Cortex of kidney (tissue), 1 donor: ENCODE data around the gene SNX11.
A peak's percentile ranks its signal among the peaks of the same experiment; 100 is the strongest.
"Not testable (repeated sequence)": the region's sequence is repeated elsewhere in the genome, so short reads cannot be mapped to it uniquely, and the experiment has no call there.

Experiments
- DNase-seq: peaks from one replicate; lab custom pipeline; 2025; lab: John Stamatoyannopoulos, UW

The SNX11 gene

DNA sequence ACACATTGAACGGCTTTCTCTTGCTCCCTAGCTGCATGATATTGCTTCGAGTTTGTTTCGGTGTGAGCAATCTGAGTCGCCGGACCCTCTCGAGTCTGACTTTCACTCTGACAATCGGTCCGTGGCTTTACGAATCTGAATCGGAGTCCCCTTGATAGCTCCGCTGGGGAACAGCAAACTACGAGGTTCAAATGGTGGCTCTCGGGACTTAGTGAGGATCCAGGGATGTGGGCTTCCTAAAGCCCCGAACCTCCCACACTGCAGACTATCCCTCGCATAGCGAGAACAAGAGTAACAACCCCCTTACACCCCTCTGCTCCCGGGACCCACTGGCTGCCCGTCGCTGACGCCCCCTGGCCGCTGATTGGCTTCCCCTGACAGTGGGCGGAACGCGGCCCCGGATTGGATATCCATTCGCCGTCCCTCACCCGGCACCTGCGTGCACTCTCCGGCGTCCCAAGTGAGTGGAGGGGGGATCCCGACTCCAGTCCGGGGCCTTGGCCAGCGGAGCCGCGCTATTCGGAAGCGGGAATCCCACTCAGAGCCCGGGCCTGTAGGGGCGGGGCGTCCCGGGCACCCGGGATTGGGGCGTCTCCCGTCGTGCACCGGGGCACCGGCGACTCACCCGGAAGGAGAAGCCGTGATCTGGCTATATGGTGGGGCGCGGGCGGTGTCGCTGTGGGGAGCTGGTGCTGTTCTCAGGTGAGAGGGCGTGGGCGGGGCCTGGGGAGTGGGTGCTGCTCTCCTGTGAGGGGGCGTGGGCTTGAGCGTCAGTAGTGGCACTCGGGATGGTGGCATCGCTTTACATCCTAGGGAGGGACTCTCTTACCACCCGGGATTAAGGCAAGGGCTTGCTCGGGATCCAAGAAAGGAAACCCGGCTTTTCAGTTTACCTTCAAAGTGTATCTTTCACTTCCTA, at the start of gene SNX11:
Gene SNX11 (plus strand): TSS at position 630 of the 919 bp plus-strand sequence. CDS start 4,278 bp downstream, outside the sequence.
- peak; percentile 93 for DNase-seq

GRCh38 chr17:48058393-48059124, 49.0 kb upstream of the SNX11 start:
- DNase-seq, result no peak

DNA sequence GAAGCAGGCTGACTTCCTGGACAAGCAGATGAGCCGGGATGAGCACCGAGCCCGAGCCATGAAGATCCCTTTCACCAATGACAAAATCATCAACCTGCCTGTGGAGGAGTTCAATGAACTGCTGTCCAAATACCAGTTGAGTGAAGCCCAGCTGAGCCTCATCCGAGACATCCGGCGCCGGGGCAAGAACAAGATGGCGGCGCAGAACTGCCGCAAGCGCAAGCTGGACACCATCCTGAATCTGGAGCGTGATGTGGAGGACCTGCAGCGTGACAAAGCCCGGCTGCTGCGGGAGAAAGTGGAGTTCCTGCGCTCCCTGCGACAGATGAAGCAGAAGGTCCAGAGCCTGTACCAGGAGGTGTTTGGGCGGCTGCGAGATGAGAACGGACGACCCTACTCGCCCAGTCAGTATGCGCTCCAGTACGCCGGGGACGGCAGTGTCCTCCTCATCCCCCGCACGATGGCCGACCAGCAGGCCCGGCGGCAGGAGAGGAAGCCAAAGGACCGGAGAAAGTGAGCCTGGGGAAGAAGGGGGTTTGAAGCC, 48.4 kb upstream of the SNX11 start:
- no peak for DNase-seq

GRCh38 chr17:48060249-48060648, 47.3 kb upstream of the SNX11 start:
- DNase-seq, result no peak

- no peak for DNase-seq
Observed at GRCh38 chr17:48062273-48062672, 45.3 kb upstream of the SNX11 start.

- DNase-seq, result no peak
Observed at GRCh38 chr17:48064638-48065037, 42.9 kb upstream of the SNX11 start.

DNA sequence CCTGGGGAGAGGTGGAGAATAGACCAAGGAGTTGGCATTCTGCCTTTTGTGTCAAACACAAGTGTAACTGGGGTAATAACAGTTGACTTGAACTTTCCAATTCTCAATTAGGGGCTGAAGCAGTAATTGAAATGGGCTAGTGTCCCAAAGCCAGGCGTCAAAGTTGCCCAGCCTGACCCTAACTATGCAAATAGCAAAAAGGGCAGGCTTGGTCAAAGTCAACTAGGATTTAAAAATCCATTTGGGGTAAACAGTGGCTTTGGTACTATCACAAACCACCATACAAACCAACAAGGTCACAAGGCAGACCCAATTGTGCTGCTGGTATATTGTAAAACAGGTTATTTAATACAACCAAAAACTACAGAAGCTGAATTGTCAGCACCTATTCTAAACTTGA, 41.4 kb upstream of the SNX11 start:
- no peak for DNase-seq

GRCh38 chr17:48066656-48067055, 40.9 kb upstream of the SNX11 start:
- DNase-seq, result no peak

- no peak for DNase-seq
Observed at GRCh38 chr17:48067245-48067644, 40.3 kb upstream of the SNX11 start.

DNA sequence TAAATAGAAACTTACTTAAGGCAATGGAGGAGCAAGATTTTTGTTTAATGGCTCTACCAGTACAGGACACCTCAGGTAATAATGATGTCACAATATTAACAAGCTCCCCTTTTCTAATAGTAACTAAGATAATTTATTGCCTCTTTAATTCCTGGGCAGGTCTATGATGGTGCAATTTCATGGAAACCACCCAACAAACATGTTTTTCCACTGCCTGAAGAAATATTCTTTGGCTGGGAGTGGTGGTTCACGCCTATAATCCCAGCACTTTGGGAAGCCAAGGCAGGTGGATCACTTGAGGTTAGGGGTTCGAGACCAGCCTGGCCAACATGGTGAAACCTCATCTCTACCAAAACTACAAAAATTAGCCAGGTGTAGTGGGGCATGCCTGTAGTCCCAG, 39.8 kb upstream of the SNX11 start:
- not testable (repeated sequence) for DNase-seq

- no peak for DNase-seq
Observed at GRCh38 chr17:48068491-48068961, 39.0 kb upstream of the SNX11 start.

- DNase-seq, result no peak
Observed at GRCh38 chr17:48070195-48070594, 37.4 kb upstream of the SNX11 start.

- no peak for DNase-seq
Observed at GRCh38 chr17:48071654-48072053, 35.9 kb upstream of the SNX11 start.

- DNase-seq, result not testable (repeated sequence)
Observed at GRCh38 chr17:48072811-48073210, 34.8 kb upstream of the SNX11 start.

DNA sequence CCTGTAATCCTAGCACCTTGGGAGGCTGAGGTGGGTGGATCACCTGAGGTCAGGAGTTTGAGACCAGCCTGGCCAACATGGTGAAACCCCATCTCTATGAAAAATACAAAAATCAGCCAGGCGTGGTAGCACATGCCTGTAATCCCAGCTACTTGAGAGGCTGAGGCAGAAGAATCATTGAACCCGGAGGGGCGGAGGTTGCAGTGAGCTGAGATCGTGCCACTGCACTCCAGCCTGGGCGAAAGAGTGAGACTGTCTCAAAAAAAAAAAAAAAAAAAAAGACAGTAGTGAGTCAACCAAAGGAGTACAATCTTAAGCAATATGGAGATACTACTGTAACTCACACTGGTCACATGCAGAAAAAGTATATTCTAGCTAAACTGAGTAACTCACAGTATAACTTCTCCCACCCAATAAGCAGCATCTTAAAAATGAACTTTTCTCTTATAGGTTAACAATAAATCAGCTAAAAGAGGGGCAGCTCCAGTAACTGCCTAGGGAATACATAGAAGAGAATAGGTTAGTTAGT, 33.9 kb upstream of the SNX11 start:
- not testable (repeated sequence) for DNase-seq

- no peak for DNase-seq
Observed at GRCh38 chr17:48074322-48075081, 33.1 kb upstream of the SNX11 start.

DNA sequence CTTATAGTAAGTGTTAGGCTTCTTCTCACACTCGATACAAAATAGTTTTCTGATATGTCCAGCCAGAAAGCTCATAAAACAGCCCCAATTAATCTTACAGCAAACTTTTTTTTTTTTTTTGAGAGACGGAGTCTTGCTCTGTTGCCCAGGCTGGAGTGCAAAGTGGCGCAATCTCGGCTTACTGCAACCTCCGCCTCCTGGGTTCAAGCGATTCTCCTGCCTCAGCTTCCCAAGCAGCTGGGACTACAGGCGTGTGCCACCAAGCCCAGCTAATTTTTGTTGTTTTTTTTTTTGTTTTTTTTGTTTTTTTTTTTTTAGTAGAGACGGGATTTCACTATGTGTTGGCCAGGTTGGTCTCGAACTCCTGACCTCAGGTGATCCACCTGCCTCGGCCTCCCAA, 30.4 kb upstream of the SNX11 start:
- DNase-seq, result not testable (repeated sequence)

- DNase-seq, result no peak
Observed at GRCh38 chr17:48081858-48082257, 25.7 kb upstream of the SNX11 start.

DNA sequence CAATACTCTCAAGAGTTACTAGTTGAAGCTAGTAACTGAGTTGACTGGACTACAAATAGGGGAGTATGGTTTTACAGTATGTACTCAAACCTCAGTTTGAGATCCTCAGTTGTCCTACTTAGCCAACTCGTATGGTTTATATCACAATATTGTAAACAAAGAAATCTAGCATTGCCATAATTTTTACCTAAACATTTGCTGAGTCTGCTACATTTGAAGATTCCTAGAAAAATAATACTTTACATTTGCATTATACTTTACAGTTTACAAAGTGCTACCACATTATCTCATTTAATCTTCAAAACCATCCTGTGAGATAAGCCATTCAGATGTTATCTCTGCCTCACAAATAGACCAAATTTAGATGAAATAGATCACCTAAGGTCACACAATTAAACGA, 22.6 kb upstream of the SNX11 start:
- no peak for DNase-seq

DNA sequence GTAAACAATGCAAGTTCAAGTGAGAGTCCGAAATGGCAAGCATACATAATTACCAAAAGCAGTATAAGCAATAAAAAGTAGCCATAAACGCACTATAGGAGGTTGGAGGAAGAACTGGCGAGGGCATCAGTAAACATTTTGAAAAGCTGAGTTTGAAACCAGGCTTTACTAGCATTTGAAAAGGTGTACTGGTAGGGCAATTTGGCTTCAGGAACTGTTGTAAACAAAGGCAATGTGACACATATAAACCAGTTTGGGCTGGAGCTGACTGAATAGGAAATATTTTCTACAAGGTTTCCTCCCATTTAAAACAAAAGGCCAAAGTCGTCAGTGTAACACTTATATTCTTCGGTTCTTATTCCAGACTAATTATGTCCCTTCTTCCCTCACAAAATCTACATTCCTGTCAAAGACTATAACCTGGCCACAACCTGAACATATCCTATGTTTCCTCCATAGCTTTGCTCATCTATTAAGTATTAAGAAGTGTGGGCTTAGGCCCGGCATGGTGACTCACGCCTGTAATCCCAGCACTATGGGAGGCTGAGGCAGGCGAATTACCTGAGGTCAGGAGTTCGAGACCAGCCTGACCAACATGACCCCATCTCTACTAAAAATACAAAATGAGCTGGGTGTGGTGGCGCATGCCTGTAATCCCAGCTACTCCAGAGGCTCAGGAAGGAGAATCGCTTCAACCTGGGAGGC, 14.1 kb upstream of the SNX11 start:
- no peak for DNase-seq

DNA sequence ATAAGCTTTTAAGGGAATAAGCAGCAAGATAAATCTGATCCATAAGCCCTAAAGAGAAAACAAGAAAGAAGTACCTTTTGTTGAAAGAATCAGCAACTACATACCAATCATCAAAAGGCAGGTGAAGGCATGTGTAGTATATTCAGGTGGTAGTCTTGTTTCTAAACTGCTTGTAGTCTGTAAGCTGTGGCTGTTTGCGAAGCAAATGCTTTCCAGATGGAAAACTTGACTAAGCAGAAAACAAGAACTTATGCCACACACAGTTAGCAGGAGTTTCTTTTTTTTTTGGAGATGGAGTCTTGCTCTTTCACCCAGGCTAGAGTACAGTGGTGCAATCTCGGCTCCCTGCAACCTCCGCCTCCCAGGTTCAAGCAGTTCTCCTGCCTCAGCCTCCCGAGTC, 12.0 kb upstream of the SNX11 start:
- DNase-seq, result no peak
